Lower leg skin (tissue), 4 donors: ENCODE measurements around the gene TMCC3. TPM values are rescaled to one million over a fixed set of nuclear protein-coding genes. Genes with fewer than 3 reads are reported as not detected.
"Not testable (repeated sequence)": the region's sequence is repeated elsewhere in the genome, so short reads cannot be mapped to it uniquely, and the experiment has no call there.

Experiments used
- DNase-seq, 2 donors: peaks; one replicate each; pipeline ENCODE4 v3.0.0-alpha.2; 2019; ENCODE audit warnings: low spot score in 2 of 2
- H3K4me3 ChIP-seq: fragments of 200-600 bp; sonication (generic); 2 replicates; pipeline ENCODE4 v1.5.1; 2017; ENCODE audit warnings: mild to moderate bottlenecking, low read depth; ENCODE audit not compliant: poor library complexity, severe bottlenecking
- CTCF ChIP-seq, 3 donors: fragments of 450-650 bp; IDR thresholded peaks; one replicate each; pipeline ENCODE4 v1.5.1; 2016; ENCODE audit warnings: antibody characterized with exemption in 3 of 3, mild to moderate bottlenecking in 3 of 3, moderate library complexity in 2 of 3
- POLR2A ChIP-seq, 2 donors: fragments of 450-650 bp; IDR thresholded peaks; one replicate each; pipeline ENCODE4 v1.6.1; 2016 to 2017; ENCODE audit warnings: antibody characterized with exemption in 2 of 2, mild to moderate bottlenecking in 1 of 2, moderate library complexity in 1 of 2
- WGBS, 2 donors: methylation state at CpG; one replicate each; pipeline ENCODE4 v1.1.5; 2018; 5-methylcytosine and 5-hydroxymethylcytosine counted together
- intact Hi-C: fragments of 100-400 bp; cut with DNase I; formaldehyde crosslinking; loops from one replicate; pipeline ENCODE4 v1.15.0; 2023; ENCODE audit warnings: low total_unique reads
- total RNA-seq, 4 donors: library from RNA; depleted of rRNA; stranded (reverse); fragments of >200 nt; gene quantifications; one replicate each; pipeline ENCODE4 v1.1.0, GENCODE V29; 2016

The TMCC3 gene
- total RNA-seq, 4 donors from 2014 or later = 13.8 to 18.2 (median 17.5) TPM

DNA sequence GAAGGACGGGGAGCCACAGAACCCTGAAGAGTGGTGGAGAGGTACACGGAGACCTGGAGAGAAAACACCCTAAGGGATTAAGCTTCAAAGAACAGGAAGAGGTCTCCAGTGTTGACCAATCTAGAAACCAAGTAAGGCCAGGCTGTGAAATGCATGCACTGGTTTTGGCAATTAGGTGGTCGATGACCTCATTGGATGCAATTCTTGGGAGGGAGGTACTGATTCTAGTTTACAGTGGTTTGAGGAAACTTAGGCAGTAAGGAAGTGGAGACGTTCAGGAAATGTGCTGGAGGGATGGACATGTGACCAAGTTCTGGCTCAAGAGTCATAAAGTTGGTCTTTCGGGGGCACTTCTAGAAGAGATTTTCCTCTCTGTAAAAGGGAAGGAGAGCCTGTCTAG, 99.4 kb downstream of the TMCC3 start:
- no peak overlapping the region for H3K4me3 ChIP-seq
- intact Hi-C loops = no loop called here
- peak in 1 of 2 donors; percentile 40 for DNase-seq
- 69 to 80% methylated on average over 5 of the region's 5 CpGs for WGBS, 2 donors
- no peak for TF ChIP-seq CTCF (IDR thresholded peaks at IDR 0.05)
- no peak for TF ChIP-seq POLR2A (IDR thresholded peaks at IDR 0.05)

GRCh38 chr12:94548833-94549232, 101.5 kb downstream of the TMCC3 start:
- not testable (repeated sequence) for DNase-seq, H3K4me3 ChIP-seq
- WGBS, 2 donors = 86 to 87% methylated on average over 5 of the region's 5 CpGs
- intact Hi-C loops = loop anchor here (10.0 kb wide), 1 partner anchor 196 kb away; no protein-coding TSS in a partner anchor

DNA sequence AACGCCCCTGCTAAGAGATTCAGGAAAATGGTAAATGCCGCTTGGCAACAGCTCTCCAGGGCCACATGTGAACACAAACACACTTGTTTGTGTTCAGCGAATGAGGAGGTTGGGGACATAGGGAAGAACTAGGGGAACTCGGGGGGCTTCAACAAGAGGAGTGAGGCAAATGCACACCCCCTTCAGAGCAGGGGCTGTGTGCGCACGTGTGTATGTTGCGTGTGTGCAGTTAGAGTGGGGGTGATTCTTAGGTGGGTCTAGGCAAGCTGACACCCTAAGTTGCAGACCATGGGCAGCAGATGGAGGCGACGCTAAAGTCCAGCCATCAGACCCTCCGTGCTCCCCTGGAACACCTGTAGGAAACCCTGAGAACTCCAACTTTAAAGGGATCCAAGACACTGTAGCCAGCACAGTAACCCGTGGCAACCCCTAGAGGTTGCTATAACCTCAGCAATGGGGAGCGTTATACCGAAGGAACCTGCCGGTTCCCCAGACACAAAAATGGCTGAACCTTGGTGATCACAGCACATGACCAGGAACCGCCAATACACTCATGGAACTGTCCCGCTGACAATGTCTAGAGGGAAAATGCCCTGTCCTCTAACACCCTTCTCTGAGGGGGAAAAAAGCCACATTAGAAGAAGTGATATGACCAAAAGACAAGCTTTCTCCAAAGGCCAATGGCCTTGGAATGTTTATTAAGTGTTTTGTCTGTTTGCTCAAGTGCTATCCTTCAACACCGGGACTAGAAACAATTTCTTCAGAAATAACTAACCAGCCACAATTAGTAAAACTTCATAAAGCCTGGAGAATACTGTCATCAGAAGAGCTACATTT, 104.2 kb downstream of the TMCC3 start:
- H3K4me3 ChIP-seq = no peak overlapping the region
- WGBS, 2 donors = 53 to 55% methylated on average over 15 to 16 of the region's 17 CpGs
- intact Hi-C loops = loop anchor here (10.0 kb wide), 1 partner anchor 199 kb away; no protein-coding TSS in a partner anchor
- no peak for TF ChIP-seq POLR2A (IDR thresholded peaks at IDR 0.05)
- TF ChIP-seq CTCF (IDR thresholded peaks at IDR 0.05) = no peak
- DNase-seq = no peak

DNA sequence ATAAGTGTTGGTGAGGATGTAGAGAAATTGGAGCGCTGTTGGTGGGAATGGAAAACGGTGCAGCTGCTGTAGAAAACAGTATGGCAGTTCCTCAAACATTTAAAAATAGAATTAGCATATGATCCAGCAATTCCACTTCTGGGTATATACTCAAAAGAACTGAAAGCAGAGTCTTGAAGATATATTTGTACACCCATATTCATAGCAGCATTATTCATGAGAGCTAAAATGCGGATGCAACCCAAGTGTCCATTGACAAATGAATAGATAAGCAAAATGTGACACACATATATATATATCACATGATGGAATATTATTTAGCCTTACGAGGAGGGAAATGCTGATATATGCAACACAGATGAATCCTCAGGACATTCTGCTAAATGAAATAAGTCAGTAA, 106.0 kb downstream of the TMCC3 start:
- TF ChIP-seq POLR2A (IDR thresholded peaks at IDR 0.05) (no peak), CTCF (IDR thresholded peaks at IDR 0.05) (no peak)
- DNase-seq = no peak
- intact Hi-C loops = loop anchor here (10.0 kb wide), 1 partner anchor 200 kb away; no protein-coding TSS in a partner anchor
- WGBS, 2 donors = 81 to 84% methylated on average over 4 of the region's 4 CpGs
- no peak overlapping the region for H3K4me3 ChIP-seq

- DNase-seq = no peak
- intact Hi-C loops = loop anchor here (10.0 kb wide), 1 partner anchor 404 kb away; no protein-coding TSS in a partner anchor
- no peak for TF ChIP-seq CTCF (IDR thresholded peaks at IDR 0.05)
- no peak for TF ChIP-seq POLR2A (IDR thresholded peaks at IDR 0.05)
- no peak overlapping the region for H3K4me3 ChIP-seq
Observed at GRCh38 chr12:94538318-94538717, 112.0 kb downstream of the TMCC3 start.

GRCh38 chr12:94536040-94536965, 114.1 kb downstream of the TMCC3 start:
- 91 to 95% methylated on average over 11 of the region's 11 CpGs for WGBS, 2 donors
- H3K4me3 ChIP-seq = no peak overlapping the region
- TF ChIP-seq POLR2A (IDR thresholded peaks at IDR 0.05) (no peak), CTCF (IDR thresholded peaks at IDR 0.05) (no peak)
- DNase-seq = peak in 1 of 2 donors; percentile 36
- intact Hi-C loops = loop anchor here (10.0 kb wide), 1 partner anchor 402 kb away; no protein-coding TSS in a partner anchor
